RWPE2 (cell line): ENCODE data around the gene UNC79.
A peak's percentile ranks its signal among the peaks of the same experiment; 100 is the strongest.

ENCODE experiments used
- ATAC-seq: fragments of 200-7000 bp; cut with Tn5 transposase; 3 replicates; pipeline ENCODE4 v1.9.1; 2021; ENCODE audit warnings: low read depth
- DNase-seq: peaks from one replicate; pipeline ENCODE4 v3.0.0-alpha.2; 2020; ENCODE audit warnings: low spot score
- H3K27ac ChIP-seq: fragments of 450-650 bp; 2 replicates; pipeline ENCODE4 v1.5.1; 2017; ENCODE audit warnings: mild to moderate bottlenecking; ENCODE audit not compliant: poor library complexity, severe bottlenecking
- H3K27me3 ChIP-seq: fragments of 250-450 bp; sonication (Bioruptor Pico); 2 replicates; pipeline ENCODE4 v1.5.1; 2021; ENCODE audit warnings: mild to moderate bottlenecking, moderate library complexity; ENCODE audit not compliant: insufficient read depth, poor library complexity, severe bottlenecking
- H3K36me3 ChIP-seq: fragments of 250-450 bp; sonication (Bioruptor Pico); 2 replicates; pipeline ENCODE4 v1.5.1; 2020; ENCODE audit warnings: low read depth, mild to moderate bottlenecking, moderate library complexity
- H3K4me1 ChIP-seq: fragments of 250-450 bp; sonication (Bioruptor Pico); 2 replicates; pipeline ENCODE4 v1.5.1; 2021; ENCODE audit warnings: mild to moderate bottlenecking, moderate library complexity; ENCODE audit not compliant: insufficient read depth, poor library complexity, severe bottlenecking
- H3K4me3 ChIP-seq: fragments of 250-450 bp; sonication (Bioruptor Pico); 2 replicates; pipeline ENCODE4 v1.5.1; 2021; ENCODE audit warnings: mild to moderate bottlenecking, moderate library complexity; ENCODE audit not compliant: severe bottlenecking
- H3K9me3 ChIP-seq: fragments of 250-450 bp; sonication (Bioruptor Pico); 2 replicates; pipeline ENCODE4 v1.5.1; 2021; ENCODE audit warnings: mild to moderate bottlenecking, moderate library complexity; ENCODE audit not compliant: severe bottlenecking
- CTCF ChIP-seq: fragments of 450-650 bp; IDR thresholded peaks from one replicate; pipeline ENCODE4 v1.5.1; 2017; ENCODE audit warnings: mild to moderate bottlenecking, moderate library complexity; ENCODE audit not compliant: poor library complexity, severe bottlenecking

UNC79 gene

GRCh38 chr14:93571275-93571674 is 140.5 kb downstream of the UNC79 start:
- H3K4me3 ChIP-seq, result no peak overlapping the region
- H3K27me3 ChIP-seq, result peaks cover 6% of the 10 kb centered on the region
- TF ChIP-seq CTCF, result no peak
- H3K4me1 ChIP-seq, result no peaks in the 10 kb centered on the region
- no peak overlapping the region for H3K27ac ChIP-seq
- DNase-seq, result no peak
- H3K36me3 ChIP-seq, result no peaks in the 10 kb centered on the region
- ATAC-seq, result no peak
- H3K9me3 ChIP-seq, result no peaks in the 10 kb centered on the region

GRCh38 chr14:93579178-93579577 is 148.4 kb downstream of the UNC79 start:
- no peaks in the 10 kb centered on the region for H3K9me3 ChIP-seq

GRCh38 chr14:93582516-93582915 is 151.8 kb downstream of the UNC79 start:
- no peak for TF ChIP-seq CTCF
- peaks cover 5% of the 10 kb centered on the region for H3K27me3 ChIP-seq
- no peak overlapping the region for H3K27ac ChIP-seq
- ATAC-seq (no peak), DNase-seq (no peak)
- H3K4me1 ChIP-seq, result no peaks in the 10 kb centered on the region
- no peaks in the 10 kb centered on the region for H3K36me3 ChIP-seq
- no peaks in the 10 kb centered on the region for H3K9me3 ChIP-seq
- H3K4me3 ChIP-seq, result no peak overlapping the region

More at GRCh38 chr14:93579178-93579577, 148.4 kb downstream of the UNC79 start:
- no peak for ATAC-seq
- H3K36me3 ChIP-seq, result no peaks in the 10 kb centered on the region
- H3K4me1 ChIP-seq, result no peaks in the 10 kb centered on the region
- H3K27ac ChIP-seq, result no peak overlapping the region
- H3K4me3 ChIP-seq, result no peak overlapping the region
- DNase-seq, result no peak
- H3K27me3 ChIP-seq, result peaks cover 5% of the 10 kb centered on the region
- no peak for TF ChIP-seq CTCF

- no peak overlapping the region for H3K27ac ChIP-seq
- H3K9me3 ChIP-seq, result no peaks in the 10 kb centered on the region
- H3K36me3 ChIP-seq, result no peaks in the 10 kb centered on the region
- ATAC-seq (peak; percentile 58; the same call in 2 of the 3 replicates), DNase-seq (no peak)
- H3K4me3 ChIP-seq, result no peak overlapping the region
- no peaks in the 10 kb centered on the region for H3K27me3 ChIP-seq
- no peaks in the 10 kb centered on the region for H3K4me1 ChIP-seq
- TF ChIP-seq CTCF, result no peak
These were observed 156.6 kb downstream of the UNC79 start for GRCh38 chr14:93587330-93587729.

- Histone ChIP-seq H3K27ac (no peak overlapping the region), H3K4me3 (no peak overlapping the region), H3K9me3 (no peaks in the 10 kb centered on the region), H3K4me1 (no peaks in the 10 kb centered on the region), H3K27me3 (peaks cover 11% of the 10 kb centered on the region), H3K36me3 (no peaks in the 10 kb centered on the region)
- DNase-seq (no peak), ATAC-seq (no peak)
- TF ChIP-seq CTCF, result no peak
These were observed 160.8 kb downstream of the UNC79 start for GRCh38 chr14:93591506-93591905.
